Suprapubic skin (tissue), 4 donors: ENCODE data around the gene CMTM7. TPM values are rescaled to one million over a fixed set of nuclear protein-coding genes. Genes with fewer than 3 reads are reported as not detected.

Source experiments
- DNase-seq, 2 donors: peaks; one replicate each; pipeline ENCODE4 v3.0.0-alpha.2; 2019; ENCODE audit warnings: low spot score in 2 of 2
- H3K27ac ChIP-seq: fragments of 200-600 bp; sonication (generic); one replicate; pipeline ENCODE4 v1.5.1; 2019
- H3K27me3 ChIP-seq: fragments of 200-600 bp; sonication (generic); one replicate; pipeline ENCODE4 v1.5.1; 2019
- H3K36me3 ChIP-seq: fragments of 200-600 bp; sonication (generic); one replicate; pipeline ENCODE4 v1.5.1; 2019
- H3K4me1 ChIP-seq: fragments of 200-600 bp; sonication (generic); one replicate; pipeline ENCODE4 v1.5.1; 2019
- H3K4me3 ChIP-seq: fragments of 200-600 bp; sonication (generic); one replicate; pipeline ENCODE4 v1.5.1; 2019; ENCODE audit warnings: mild to moderate bottlenecking
- H3K9me3 ChIP-seq: fragments of 200-600 bp; sonication (generic); one replicate; pipeline ENCODE4 v1.5.1; 2019
- EP300 ChIP-seq: sonication (generic); formaldehyde crosslinking; IDR thresholded peaks from one replicate; pipeline ENCODE4 v1.6.1; 2017; ENCODE audit warnings: antibody characterized with exemption
- POLR2A ChIP-seq, 2 donors: fragments of 450-650 bp; IDR thresholded peaks; one replicate each; pipeline ENCODE4 v1.6.1; 2017; ENCODE audit warnings: antibody characterized with exemption in 2 of 2, mild to moderate bottlenecking in 2 of 2, moderate library complexity in 2 of 2
- POLR2AphosphoS5 ChIP-seq, 3 donors: sonication (generic); formaldehyde crosslinking; IDR thresholded peaks; one replicate each; pipeline ENCODE4 v1.6.1; 2017; ENCODE audit warnings: antibody characterized with exemption in 3 of 3
- WGBS: methylation state at CpG from one replicate; pipeline ENCODE4 v1.1.5; 2018; 5-methylcytosine and 5-hydroxymethylcytosine counted together
- total RNA-seq, 4 donors: library from RNA; depleted of rRNA; stranded (reverse); fragments of >200 nt; gene quantifications; one replicate each; pipeline ENCODE4 v1.1.0, GENCODE V29; 2016
- TF ChIP-seq, protein P1 (sequence below), 2 donors: fragments of 200-600 bp in 1 of 2; fragments of 450-650 bp in 1 of 2; sonication (generic) in 1 of 2; IDR thresholded peaks; one replicate each; pipeline ENCODE4 v1.5.1; 2016 to 2019; ENCODE audit warnings: antibody characterized with exemption in 2 of 2, mild to moderate bottlenecking in 1 of 2, moderate library complexity in 1 of 2

CMTM7 gene
- total RNA-seq, 4 donors from 2014 or later: 7.5 to 14.7 (median 10.9) TPM

DNA sequence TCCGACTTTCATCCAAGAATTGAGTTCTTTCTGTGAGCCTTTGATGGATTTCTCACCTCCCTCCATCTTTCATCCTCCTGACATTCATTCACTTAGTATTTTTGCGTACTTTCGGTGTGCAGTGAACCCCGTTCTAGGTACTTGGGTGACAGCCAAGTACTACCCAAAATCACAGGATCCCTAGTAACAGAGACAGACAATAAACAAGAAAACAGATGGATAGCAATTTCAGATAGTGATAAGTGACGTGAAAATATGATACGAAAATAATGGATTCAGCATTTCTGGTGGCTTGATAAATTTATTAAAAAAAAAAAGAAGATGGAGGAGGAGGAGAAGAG, 111.3 kb downstream of the CMTM7 start:
- H3K36me3 ChIP-seq: no peaks in the 10 kb centered on the region
- under 1% methylated on average over 6 of the region's 6 CpGs for WGBS
- TF ChIP-seq POLR2AphosphoS5 (IDR thresholded peaks at IDR 0.05) (no peak), EP300 (no peak), POLR2A (IDR thresholded peaks at IDR 0.05) (no peak)
- TF ChIP-seq, protein P1, sequence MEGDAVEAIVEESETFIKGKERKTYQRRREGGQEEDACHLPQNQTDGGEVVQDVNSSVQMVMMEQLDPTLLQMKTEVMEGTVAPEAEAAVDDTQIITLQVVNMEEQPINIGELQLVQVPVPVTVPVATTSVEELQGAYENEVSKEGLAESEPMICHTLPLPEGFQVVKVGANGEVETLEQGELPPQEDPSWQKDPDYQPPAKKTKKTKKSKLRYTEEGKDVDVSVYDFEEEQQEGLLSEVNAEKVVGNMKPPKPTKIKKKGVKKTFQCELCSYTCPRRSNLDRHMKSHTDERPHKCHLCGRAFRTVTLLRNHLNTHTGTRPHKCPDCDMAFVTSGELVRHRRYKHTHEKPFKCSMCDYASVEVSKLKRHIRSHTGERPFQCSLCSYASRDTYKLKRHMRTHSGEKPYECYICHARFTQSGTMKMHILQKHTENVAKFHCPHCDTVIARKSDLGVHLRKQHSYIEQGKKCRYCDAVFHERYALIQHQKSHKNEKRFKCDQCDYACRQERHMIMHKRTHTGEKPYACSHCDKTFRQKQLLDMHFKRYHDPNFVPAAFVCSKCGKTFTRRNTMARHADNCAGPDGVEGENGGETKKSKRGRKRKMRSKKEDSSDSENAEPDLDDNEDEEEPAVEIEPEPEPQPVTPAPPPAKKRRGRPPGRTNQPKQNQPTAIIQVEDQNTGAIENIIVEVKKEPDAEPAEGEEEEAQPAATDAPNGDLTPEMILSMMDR (IDR thresholded peaks at IDR 0.05): no peak
- H3K27ac ChIP-seq: peak overlapping the region; percentile 96
- DNase-seq: no peak
- H3K27me3 ChIP-seq: no peaks in the 10 kb centered on the region
- no peaks in the 10 kb centered on the region for H3K9me3 ChIP-seq
- H3K4me1 ChIP-seq: peaks cover 9% of the 10 kb centered on the region
- H3K4me3 ChIP-seq: peak overlapping the region; percentile 72

Other genes starting within 250 kb of the CMTM7 start
- gene CMTM8, start 153.2 kb upstream of the CMTM7 start, total RNA-seq: 10 to 100 TPM in 2 of 4 donors, 1 to 10 TPM in 2; 7.4 to 16.3 (median 10.6) TPM
- gene CMTM6, start 111.0 kb downstream of the CMTM7 start, total RNA-seq: 100 to 1,000 TPM in 2 of 4 donors, 10 to 100 TPM in 2; 36.0 to 131 (median 110) TPM
- gene DYNC1LI1, start 179.0 kb downstream of the CMTM7 start, total RNA-seq: 10 to 100 TPM; 63.7 to 86.0 (median 69.7) TPM